ENCODE measurements around the gene NAALADL2.
"Not testable (repeated sequence)": the region's sequence is repeated elsewhere in the genome, so short reads cannot be mapped to it uniquely, and the experiment has no call there.

NAALADL2 gene

DNA sequence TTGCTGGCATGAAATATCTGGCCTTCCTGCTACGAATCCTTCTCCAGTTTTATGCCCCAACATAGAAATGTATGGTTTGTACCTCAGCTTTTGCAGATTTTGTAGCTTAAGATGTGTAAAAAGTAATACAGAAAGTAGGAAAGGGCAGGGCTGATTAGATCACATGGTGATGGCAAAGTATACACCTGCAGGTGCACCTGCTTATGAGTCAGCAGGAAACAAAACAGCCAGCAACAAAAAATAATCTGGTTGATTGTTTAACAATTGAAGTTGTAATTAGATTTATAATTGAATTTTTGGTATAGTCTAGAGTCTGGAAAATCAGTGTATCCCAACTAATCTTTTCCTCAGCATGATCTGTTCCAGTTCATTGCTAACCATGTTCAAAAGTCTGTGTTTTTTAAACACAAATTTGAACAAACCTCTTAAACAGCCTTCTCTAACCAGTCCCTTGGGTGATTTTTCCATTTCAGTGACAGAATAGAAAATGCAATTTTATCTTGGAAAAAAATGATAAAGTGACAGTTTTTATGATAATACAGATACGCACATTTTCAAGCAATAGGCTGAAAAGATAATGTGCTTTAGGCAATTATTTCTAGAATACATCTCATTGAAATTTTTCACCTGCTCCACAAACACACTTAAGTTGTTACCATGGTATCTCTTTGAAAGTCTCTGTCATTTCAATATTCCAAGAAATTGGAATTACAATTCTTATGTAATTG is 477.4 kb downstream of the NAALADL2 start:
- DNase-seq, result no peak

GRCh38 chr3:175337631-175338030 is 478.5 kb downstream of the NAALADL2 start:
- no peak for DNase-seq

DNA sequence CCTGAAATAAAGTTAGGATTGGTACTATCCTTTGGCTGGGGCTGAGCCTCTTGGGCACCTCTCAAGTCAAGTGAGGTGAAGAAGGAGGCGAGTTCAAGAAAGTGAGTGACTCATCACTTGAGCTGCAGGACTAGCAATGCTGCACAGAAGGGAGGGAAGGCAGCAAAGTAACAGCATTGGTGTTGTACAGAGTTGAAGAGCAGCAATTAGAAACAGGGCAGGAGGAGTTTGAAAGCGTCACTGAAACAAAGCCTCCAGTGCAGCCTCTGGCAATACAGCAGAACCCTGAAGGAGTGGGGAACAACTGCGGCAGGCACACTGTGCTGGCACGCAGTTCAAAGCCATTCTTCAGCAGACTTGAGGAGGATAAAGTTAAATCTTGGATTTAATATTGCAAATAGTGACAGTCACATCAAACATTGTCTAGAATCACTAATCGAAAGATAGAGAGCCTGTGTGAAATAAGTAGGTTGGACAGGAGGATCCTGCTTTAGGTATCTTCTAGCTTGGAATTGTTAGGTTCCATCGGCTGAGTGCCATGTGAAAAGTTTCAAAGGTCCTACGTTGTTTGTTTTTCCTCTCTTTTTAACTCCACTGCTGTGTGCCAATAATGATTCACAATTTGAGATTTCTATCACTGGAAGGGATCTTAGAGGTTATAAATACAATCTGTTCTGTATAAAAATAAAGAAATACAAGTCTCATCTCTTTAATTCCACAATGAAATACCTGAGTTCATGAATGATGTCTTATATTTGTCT is 479.8 kb downstream of the NAALADL2 start:
- DNase-seq, result no peak

- no peak for DNase-seq
Observed at GRCh38 chr3:175340338-175341015, 481.3 kb downstream of the NAALADL2 start.

- peak; percentile 53 for DNase-seq
Observed at GRCh38 chr3:175342196-175342595, 483.1 kb downstream of the NAALADL2 start.

DNA sequence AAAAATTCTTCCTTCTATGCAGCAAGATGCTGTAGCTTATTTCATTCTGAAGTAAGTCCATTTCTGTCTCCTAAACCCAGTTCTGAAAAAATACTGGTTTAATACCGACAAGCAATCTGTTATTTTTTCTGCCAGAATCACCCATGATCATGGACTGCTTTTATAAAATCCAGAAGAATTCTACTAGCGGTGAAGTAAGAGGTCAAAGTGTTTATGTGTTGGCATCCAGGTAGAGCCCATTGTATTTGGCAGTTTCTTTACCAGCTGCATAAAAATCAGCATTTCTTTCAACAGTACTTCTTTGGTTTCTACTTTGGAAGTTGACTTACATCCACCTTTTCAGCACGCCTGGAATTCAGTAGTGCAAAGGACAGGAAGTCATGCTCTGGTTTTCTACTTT is 484.8 kb downstream of the NAALADL2 start:
- no peak for DNase-seq

GRCh38 chr3:175346573-175347356 is 487.6 kb downstream of the NAALADL2 start:
- DNase-seq, result peak; percentile 52

DNA sequence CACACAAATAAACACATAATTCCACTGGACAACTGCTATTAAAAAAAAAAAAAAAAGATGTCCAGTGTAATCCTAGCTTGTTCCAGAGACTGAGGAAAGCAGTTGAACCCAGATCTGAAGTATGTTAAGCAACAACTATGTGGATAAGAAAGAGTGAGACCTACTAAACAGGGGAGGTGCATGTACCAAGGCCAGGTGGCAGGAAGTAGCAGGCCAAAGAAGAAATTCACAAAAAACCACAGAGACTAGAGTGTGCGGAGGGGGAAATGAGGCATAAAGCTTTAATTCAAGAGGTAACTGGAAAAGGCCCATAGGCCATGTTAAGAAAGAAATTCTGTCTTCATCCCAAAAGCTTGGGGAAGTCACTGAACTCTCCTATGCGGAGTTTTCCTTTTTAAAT is 490.0 kb downstream of the NAALADL2 start:
- DNase-seq, result peak; percentile 8

- no peak for DNase-seq
Observed at GRCh38 chr3:175355801-175356335, 496.7 kb downstream of the NAALADL2 start.

DNA sequence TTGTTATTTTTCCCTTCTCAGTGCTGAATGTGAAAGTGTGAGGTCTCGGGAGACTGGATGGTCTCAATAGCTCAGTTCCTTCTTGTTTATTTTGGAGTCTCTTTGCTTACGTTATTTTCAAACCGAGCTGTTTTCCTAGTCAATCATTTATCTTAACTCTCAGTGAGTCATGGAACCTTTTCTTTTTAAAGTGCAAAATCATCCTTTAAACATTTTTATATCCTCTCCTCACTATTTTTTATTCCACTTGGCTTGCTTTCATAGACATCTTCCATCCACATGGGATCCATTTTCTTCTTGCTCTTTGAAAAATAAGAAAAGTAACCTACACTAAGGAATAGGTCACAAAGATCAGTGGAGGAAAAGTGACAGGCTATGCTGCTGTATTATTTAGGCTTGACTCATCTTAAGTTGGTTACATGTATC is 497.8 kb downstream of the NAALADL2 start:
- DNase-seq, result no peak

DNA sequence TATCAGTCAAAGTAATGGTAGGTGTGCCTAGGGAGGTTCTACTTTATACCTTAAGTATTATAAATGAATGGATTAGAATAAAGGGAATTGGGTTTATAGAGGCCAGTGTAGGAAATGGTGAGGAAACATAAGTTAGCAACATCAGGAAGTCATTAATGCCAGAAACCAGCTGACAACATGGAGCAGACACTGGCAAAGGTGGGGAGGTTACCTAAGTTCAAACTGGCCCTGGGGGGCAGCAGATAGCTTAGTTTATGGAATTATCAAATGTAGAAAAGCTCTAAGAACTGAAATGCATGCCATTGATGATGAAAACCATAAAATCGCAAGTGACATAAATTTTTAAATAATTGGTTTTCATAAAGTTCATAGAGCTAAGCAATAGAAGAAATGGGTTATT is 498.6 kb downstream of the NAALADL2 start:
- peak; percentile 21 for DNase-seq

DNA sequence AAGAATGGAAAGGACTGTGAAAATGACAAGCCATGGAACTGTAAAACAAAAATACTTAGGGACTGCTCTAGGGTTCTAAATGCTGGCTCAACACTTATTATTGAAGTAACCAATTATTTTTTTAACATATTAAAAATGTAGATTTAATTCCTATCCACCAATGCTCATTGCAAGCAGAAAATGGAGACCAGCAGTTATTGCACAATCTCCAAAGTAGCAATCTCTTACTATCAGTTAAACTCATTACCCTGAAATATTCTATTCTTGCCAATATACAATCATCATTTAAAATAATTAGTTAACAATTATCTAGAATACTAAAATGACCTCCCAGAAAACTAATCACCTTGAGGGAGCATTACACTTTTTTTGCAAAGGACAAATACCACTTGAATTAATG is 499.8 kb downstream of the NAALADL2 start:
- no peak for DNase-seq

- DNase-seq, result not testable (repeated sequence)
Observed at GRCh38 chr3:175370426-175370825, 511.3 kb downstream of the NAALADL2 start.

GRCh38 chr3:175371187-175371586 is 512.1 kb downstream of the NAALADL2 start:
- DNase-seq, result not testable (repeated sequence)

DNA sequence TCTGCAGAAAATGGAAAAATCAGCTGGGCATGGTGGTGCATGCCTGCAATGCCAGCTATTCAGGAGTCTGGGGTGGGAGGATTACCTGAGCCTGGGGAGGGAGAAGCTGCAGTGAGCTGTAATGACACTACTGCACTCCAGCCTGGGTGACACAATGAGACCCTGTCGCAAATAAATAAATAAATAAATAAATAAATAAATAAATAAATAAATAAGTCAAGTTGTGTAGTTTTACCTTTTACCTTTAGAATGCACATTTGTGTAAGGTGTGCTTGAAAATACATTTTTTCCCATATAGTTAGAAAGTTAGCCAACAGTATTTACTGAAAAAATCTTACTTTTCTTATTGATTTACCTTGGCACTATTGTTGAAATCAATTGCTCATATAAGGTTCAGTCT is 515.6 kb downstream of the NAALADL2 start:
- no peak for DNase-seq

GRCh38 chr3:175378348-175378747 is 519.2 kb downstream of the NAALADL2 start:
- no peak for DNase-seq

- no peak for DNase-seq
Observed at GRCh38 chr3:175381685-175382084, 522.6 kb downstream of the NAALADL2 start.

- no peak for DNase-seq
Observed at GRCh38 chr3:175383371-175383770, 524.2 kb downstream of the NAALADL2 start.

GRCh38 chr3:175383813-175384212 is 524.7 kb downstream of the NAALADL2 start:
- no peak for DNase-seq

DNA sequence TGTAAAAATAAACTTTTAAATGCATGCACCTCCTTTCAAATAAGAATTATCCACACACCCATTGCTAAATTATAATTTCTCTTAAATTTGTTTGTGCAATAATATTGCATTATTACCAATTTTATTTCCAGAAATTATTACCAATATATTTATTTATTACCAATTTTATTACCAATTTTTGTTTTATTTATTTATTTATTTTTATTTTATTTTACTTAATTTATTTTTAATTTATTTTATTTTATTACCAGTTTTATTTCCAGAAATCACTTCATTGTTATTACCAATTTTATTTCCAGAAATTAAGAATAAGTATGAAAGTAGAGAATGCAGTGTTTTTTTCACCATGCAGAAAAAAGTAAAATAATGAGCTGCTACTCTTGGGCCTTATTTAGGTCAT is 525.4 kb downstream of the NAALADL2 start:
- no peak for DNase-seq

DNA sequence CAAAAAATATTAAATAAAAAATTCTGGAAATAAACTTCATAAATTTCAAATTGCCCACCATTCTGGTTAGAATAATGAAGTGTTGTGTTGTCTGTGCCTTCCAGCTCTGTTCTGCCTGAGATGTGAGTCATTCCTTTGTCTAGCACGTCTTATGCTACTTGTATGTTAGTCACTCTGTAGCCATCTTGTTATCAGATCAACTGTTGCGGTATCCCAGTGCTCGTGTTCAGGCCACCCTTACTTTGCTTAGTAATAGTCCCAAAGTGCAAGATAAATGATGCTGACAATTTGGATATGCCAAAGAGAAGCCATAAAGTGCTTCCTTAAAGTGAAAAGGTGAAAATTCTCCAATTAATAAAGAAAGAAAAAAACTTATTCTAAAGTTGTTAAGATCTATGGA is 527.5 kb downstream of the NAALADL2 start:
- DNase-seq, result peak; percentile 70

GRCh38 chr3:175389560-175389959 is 530.4 kb downstream of the NAALADL2 start:
- no peak for DNase-seq

- DNase-seq, result no peak
Observed at GRCh38 chr3:175391601-175392000, 532.5 kb downstream of the NAALADL2 start.
